DOHH2 (cell line): ENCODE data around the gene RABGAP1L.

Experiments used
- EZH2phosphoT487 ChIP-seq: fragments of 200-600 bp; sonication (generic); IDR thresholded peaks from 2 replicates; pipeline ENCODE4 v1.6.1; 2017; ENCODE audit warnings: borderline replicate concordance, mild to moderate bottlenecking, antibody characterized with exemption, low read length, moderate library complexity, mixed read lengths
- TF ChIP-seq, protein P1 (sequence below): fragments of 200-600 bp; sonication (generic); IDR thresholded peaks from one replicate; pipeline ENCODE4 v1.5.1; 2014; ENCODE audit warnings: antibody characterized with exemption, mild to moderate bottlenecking, low read depth, low read length; ENCODE audit not compliant: poor library complexity, severe bottlenecking

DNA sequence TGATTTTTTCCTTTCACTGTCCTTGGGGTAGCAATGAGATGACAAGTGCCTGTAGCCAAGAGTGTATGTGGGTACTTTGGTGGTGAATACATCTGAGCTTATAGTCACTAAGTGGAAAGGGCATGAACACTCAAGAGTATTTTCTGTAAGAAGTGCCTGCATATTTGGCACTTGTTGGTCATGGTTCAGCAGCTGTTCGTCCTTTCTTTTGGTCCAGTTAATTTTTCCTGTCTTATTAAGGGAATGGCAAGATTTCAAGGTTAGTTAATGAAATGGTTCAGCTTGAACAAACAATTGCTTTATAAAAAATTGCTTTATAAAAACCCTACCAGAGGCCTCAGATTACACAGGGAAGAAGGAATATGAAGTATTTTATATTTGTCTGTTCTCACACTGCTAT lies 239.9 kb downstream of the RABGAP1L start:
- TF ChIP-seq, protein P1, sequence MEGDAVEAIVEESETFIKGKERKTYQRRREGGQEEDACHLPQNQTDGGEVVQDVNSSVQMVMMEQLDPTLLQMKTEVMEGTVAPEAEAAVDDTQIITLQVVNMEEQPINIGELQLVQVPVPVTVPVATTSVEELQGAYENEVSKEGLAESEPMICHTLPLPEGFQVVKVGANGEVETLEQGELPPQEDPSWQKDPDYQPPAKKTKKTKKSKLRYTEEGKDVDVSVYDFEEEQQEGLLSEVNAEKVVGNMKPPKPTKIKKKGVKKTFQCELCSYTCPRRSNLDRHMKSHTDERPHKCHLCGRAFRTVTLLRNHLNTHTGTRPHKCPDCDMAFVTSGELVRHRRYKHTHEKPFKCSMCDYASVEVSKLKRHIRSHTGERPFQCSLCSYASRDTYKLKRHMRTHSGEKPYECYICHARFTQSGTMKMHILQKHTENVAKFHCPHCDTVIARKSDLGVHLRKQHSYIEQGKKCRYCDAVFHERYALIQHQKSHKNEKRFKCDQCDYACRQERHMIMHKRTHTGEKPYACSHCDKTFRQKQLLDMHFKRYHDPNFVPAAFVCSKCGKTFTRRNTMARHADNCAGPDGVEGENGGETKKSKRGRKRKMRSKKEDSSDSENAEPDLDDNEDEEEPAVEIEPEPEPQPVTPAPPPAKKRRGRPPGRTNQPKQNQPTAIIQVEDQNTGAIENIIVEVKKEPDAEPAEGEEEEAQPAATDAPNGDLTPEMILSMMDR: no peak
- no peak for TF ChIP-seq EZH2phosphoT487
